Activated CD4-positive, alpha-beta T cell treated with anti-CD3 and anti-CD28 coated beads, Interleukin-2, amount 10 ng/mL, durations not matched to agents 7 days and 5 days (primary cell): ENCODE results near the gene CD33. TPM values are rescaled to one million over a fixed set of nuclear protein-coding genes. Genes with fewer than 3 reads are reported as not detected.

Experiments
- CTCF ChIA-PET: fragments of 350-600 bp; sonication (Branson Sonifier 250); formaldehyde crosslinking; loops from one replicate; lab custom pipeline; 2021; ENCODE audit warnings: antibody characterized with exemption; lab: Charles Lee
- POLR2A ChIA-PET: fragments of 350-600 bp; sonication (Branson Sonifier 250); formaldehyde crosslinking; loops from one replicate; lab custom pipeline; 2021; ENCODE audit warnings: antibody characterized with exemption; lab: Charles Lee
- DNase-seq: peaks from one replicate; pipeline ENCODE4 v3.0.0-alpha.2; 2020
- H3K27ac Mint-ChIP-seq: one replicate; pipeline ENCODE4 v1.8.0; 2021; ENCODE audit warnings: mild to moderate bottlenecking, moderate library complexity, mixed read lengths
- H3K27me3 Mint-ChIP-seq: one replicate; pipeline ENCODE4 v1.8.0; 2021; ENCODE audit warnings: mixed read lengths
- H3K36me3 Mint-ChIP-seq: one replicate; pipeline ENCODE4 v1.8.0; 2021; ENCODE audit warnings: low read depth, mixed read lengths
- H3K4me1 Mint-ChIP-seq: one replicate; pipeline ENCODE4 v1.8.0; 2021; ENCODE audit warnings: mixed read lengths
- H3K4me3 Mint-ChIP-seq: one replicate; pipeline ENCODE4 v1.8.0; 2021; ENCODE audit warnings: mild to moderate bottlenecking, moderate library complexity, mixed read lengths
- H3K9me3 Mint-ChIP-seq: one replicate; pipeline ENCODE4 v1.8.0; 2021; ENCODE audit warnings: mixed read lengths
- total RNA-seq, 2 experiments: library from RNA; stranded (reverse); gene quantifications; one replicate each; pipeline ENCODE4 v1.2.3, GENCODE V29; 2021

The CD33 gene
- total RNA-seq, 2 experiments from 2014 or later, result 3.7 to 3.9 TPM

- Mint-ChIP-seq H3K27me3 (peaks cover 5% of the 10 kb centered on the region), H3K4me3 (peak overlapping the region; percentile 30), H3K36me3 (peaks cover 3% of the 10 kb centered on the region), H3K4me1 (peaks cover 63% of the 10 kb centered on the region), H3K27ac (peak overlapping the region; percentile 87), H3K9me3 (no peaks in the 10 kb centered on the region)
- POLR2A ChIA-PET, result interaction anchor here (0.6 kb wide), 1 partner anchor 9 kb away, joined by 3 read pairs; no protein-coding TSS in a partner anchor
- CTCF ChIA-PET, result interaction anchor here (0.6 to 0.7 kb wide), 2 partner anchors 28 to 74 kb away, joined by 3 read pairs; partner anchors contain the start of gene CD33
- DNase-seq, result no peak
Measured at GRCh38 chr19:51253088-51253806, 28.4 kb downstream of the CD33 start.

GRCh38 chr19:51256155-51256625 lies 31.3 kb downstream of the CD33 start:
- CTCF ChIA-PET, result interaction anchor here (0.8 to 2.0 kb wide), 2 partner anchors 8 to 11 kb away, joined by 3 to 5 read pairs; no protein-coding TSS in a partner anchor
- Mint-ChIP-seq H3K36me3 (peaks cover 3% of the 10 kb centered on the region), H3K27me3 (peaks cover 9% of the 10 kb centered on the region), H3K4me1 (peaks cover 63% of the 10 kb centered on the region), H3K9me3 (no peaks in the 10 kb centered on the region), H3K4me3 (no peak overlapping the region), H3K27ac (peak overlapping the region; percentile 48)
- peak; percentile 20 for DNase-seq
- POLR2A ChIA-PET, result no interaction called here

- H3K27ac Mint-ChIP-seq, result peak overlapping the region; percentile 71
- no peak for DNase-seq
- peaks cover 13% of the 10 kb centered on the region for H3K27me3 Mint-ChIP-seq
- ChIA-PET POLR2A (no interaction called here), CTCF (interaction anchor here (1.4 to 2.0 kb wide), 3 partner anchors 9 to 100 kb away, joined by 3 to 8 read pairs (median 5); no protein-coding TSS in a partner anchor)
- no peaks in the 10 kb centered on the region for H3K9me3 Mint-ChIP-seq
- H3K36me3 Mint-ChIP-seq, result peaks cover 1% of the 10 kb centered on the region
- peaks cover 56% of the 10 kb centered on the region for H3K4me1 Mint-ChIP-seq
- H3K4me3 Mint-ChIP-seq, result no peak overlapping the region
Measured at GRCh38 chr19:51257471-51257870, 32.6 kb downstream of the CD33 start.

- peaks cover 46% of the 10 kb centered on the region for H3K4me1 Mint-ChIP-seq
- H3K4me3 Mint-ChIP-seq, result peak overlapping the region; percentile 2
- peak; percentile 37 for DNase-seq
- no peaks in the 10 kb centered on the region for H3K36me3 Mint-ChIP-seq
- ChIA-PET CTCF (interaction anchor here (0.7 to 2.0 kb wide), 8 partner anchors 10 to 105 kb away, joined by 3 to 13 read pairs (median 5); no protein-coding TSS in a partner anchor), POLR2A (interaction anchor here (0.5 kb wide), 1 partner anchor 43 kb away, joined by 4 read pairs; no protein-coding TSS in a partner anchor)
- H3K27ac Mint-ChIP-seq, result peak overlapping the region; percentile 34
- H3K9me3 Mint-ChIP-seq, result no peaks in the 10 kb centered on the region
- peaks cover 15% of the 10 kb centered on the region for H3K27me3 Mint-ChIP-seq
Measured at GRCh38 chr19:51258165-51259160, 33.6 kb downstream of the CD33 start.

- peaks cover 21% of the 10 kb centered on the region for H3K27me3 Mint-ChIP-seq
- peaks cover 38% of the 10 kb centered on the region for H3K4me1 Mint-ChIP-seq
- POLR2A ChIA-PET, result no interaction called here
- CTCF ChIA-PET, result interaction anchor here (0.6 to 1.5 kb wide), 10 partner anchors 10 to 196 kb away, joined by 3 to 13 read pairs (median 4); no protein-coding TSS in a partner anchor
- no peak overlapping the region for H3K4me3 Mint-ChIP-seq
- DNase-seq, result peak; percentile 64
- H3K27ac Mint-ChIP-seq, result no peak overlapping the region
- H3K36me3 Mint-ChIP-seq, result no peaks in the 10 kb centered on the region
- H3K9me3 Mint-ChIP-seq, result no peaks in the 10 kb centered on the region
Measured at GRCh38 chr19:51259348-51260245, 34.7 kb downstream of the CD33 start.

GRCh38 chr19:51263808-51264207 lies 38.9 kb downstream of the CD33 start:
- Mint-ChIP-seq H3K36me3 (no peaks in the 10 kb centered on the region), H3K27me3 (peaks cover 23% of the 10 kb centered on the region), H3K27ac (no peak overlapping the region), H3K4me1 (peaks cover 10% of the 10 kb centered on the region), H3K4me3 (no peak overlapping the region), H3K9me3 (no peaks in the 10 kb centered on the region)
- CTCF ChIA-PET, result no interaction called here
- DNase-seq, result no peak
- POLR2A ChIA-PET, result no interaction called here

GRCh38 chr19:51271067-51271466 lies 46.2 kb downstream of the CD33 start:
- POLR2A ChIA-PET, result no interaction called here
- H3K9me3 Mint-ChIP-seq, result no peaks in the 10 kb centered on the region
- no peak overlapping the region for H3K4me3 Mint-ChIP-seq

GRCh38 chr19:51272183-51272810 lies 47.4 kb downstream of the CD33 start:
- ChIA-PET POLR2A (no interaction called here), CTCF (interaction anchor here (1.0 kb wide), 1 partner anchor 43 kb away, joined by 3 read pairs; no protein-coding TSS in a partner anchor)
- H3K27ac Mint-ChIP-seq, result peak overlapping the region; percentile 80
- peaks cover 4% of the 10 kb centered on the region for H3K27me3 Mint-ChIP-seq
- H3K9me3 Mint-ChIP-seq, result no peaks in the 10 kb centered on the region
- peak; percentile 42 for DNase-seq
- H3K36me3 Mint-ChIP-seq, result no peaks in the 10 kb centered on the region
- H3K4me1 Mint-ChIP-seq, result peaks cover 26% of the 10 kb centered on the region
- H3K4me3 Mint-ChIP-seq, result no peak overlapping the region

More at GRCh38 chr19:51271067-51271466, 46.2 kb downstream of the CD33 start:
- Mint-ChIP-seq H3K4me1 (peaks cover 28% of the 10 kb centered on the region), H3K27me3 (peaks cover 4% of the 10 kb centered on the region), H3K36me3 (no peaks in the 10 kb centered on the region), H3K27ac (no peak overlapping the region)
- no peak for DNase-seq
- CTCF ChIA-PET, result interaction anchor here (1.0 to 1.5 kb wide), 3 partner anchors 10 to 44 kb away, joined by 3 to 5 read pairs (median 3); no protein-coding TSS in a partner anchor

GRCh38 chr19:51274049-51274770 lies 49.3 kb downstream of the CD33 start:
- DNase-seq, result no peak
- ChIA-PET CTCF (no interaction called here), POLR2A (no interaction called here)
- peaks cover 26% of the 10 kb centered on the region for H3K4me1 Mint-ChIP-seq
- H3K27ac Mint-ChIP-seq, result peak overlapping the region; percentile 4
- peaks cover 14% of the 10 kb centered on the region for H3K27me3 Mint-ChIP-seq
- H3K36me3 Mint-ChIP-seq, result no peaks in the 10 kb centered on the region
- no peak overlapping the region for H3K4me3 Mint-ChIP-seq
- H3K9me3 Mint-ChIP-seq, result peaks cover 2% of the 10 kb centered on the region

GRCh38 chr19:51277112-51277511 lies 52.2 kb downstream of the CD33 start:
- Mint-ChIP-seq H3K27ac (no peak overlapping the region), H3K4me1 (peaks cover 19% of the 10 kb centered on the region), H3K27me3 (peaks cover 33% of the 10 kb centered on the region), H3K9me3 (peaks cover 9% of the 10 kb centered on the region), H3K36me3 (no peaks in the 10 kb centered on the region), H3K4me3 (no peak overlapping the region)
- DNase-seq, result no peak
- CTCF ChIA-PET, result no interaction called here
- POLR2A ChIA-PET, result no interaction called here

- CTCF ChIA-PET, result no interaction called here
- H3K36me3 Mint-ChIP-seq, result no peaks in the 10 kb centered on the region
Measured at GRCh38 chr19:51282335-51282734, 57.5 kb downstream of the CD33 start.

More at GRCh38 chr19:51282335-51282734, 57.5 kb downstream of the CD33 start:
- H3K4me1 Mint-ChIP-seq, result no peaks in the 10 kb centered on the region
- H3K27ac Mint-ChIP-seq, result no peak overlapping the region
- peaks cover 46% of the 10 kb centered on the region for H3K27me3 Mint-ChIP-seq
- DNase-seq, result no peak
- peaks cover 9% of the 10 kb centered on the region for H3K9me3 Mint-ChIP-seq
- POLR2A ChIA-PET, result no interaction called here
- H3K4me3 Mint-ChIP-seq, result no peak overlapping the region
